H1 (cell line): ENCODE data around the gene LGALS9. TPM values are rescaled to one million over a fixed set of nuclear protein-coding genes. Genes with fewer than 3 reads are reported as not detected.

Source experiments
- CTCF ChIA-PET: fragments of 300-600 bp; sonication (Branson Sonifier 250); formaldehyde crosslinking; loops from one replicate; lab custom pipeline; 2021; ENCODE audit not compliant: partially characterized antibody; lab: Charles Lee
- POLR2A ChIA-PET: fragments of 300-600 bp; sonication (Branson Sonifier 250); formaldehyde crosslinking; loops from one replicate; lab custom pipeline; 2021; ENCODE audit warnings: inconsistent platforms; ENCODE audit not compliant: partially characterized antibody; lab: Charles Lee
- DNase-seq, 2 experiments: peaks; one replicate each; pipeline versions ENCODE4 v3.0.0 to v3.0.0-alpha.2; 2010 to 2022; ENCODE audit warnings: low spot score in 2 of 2, low read depth in 1 of 2, mixed read lengths in 1 of 2
- FAIRE-seq: peaks from 2 replicates; lab custom pipeline; 2011; peaks lifted over from hg19 to GRCh38; lab: Jason Lieb, UNC
- H2AFZ ChIP-seq: 2 replicates; pipeline ENCODE4 v1.8.1; 2012; ENCODE audit warnings: low read length, inconsistent platforms
- H2AK5ac ChIP-seq: 2 replicates; pipeline ENCODE4 v1.6.1; 2013; ENCODE audit warnings: low read depth, low read length
- H2BK120ac ChIP-seq: replicated peaks from 2 replicates; pipeline ENCODE3; 2013; ENCODE audit warnings: low read depth, low read length, inconsistent platforms
- H2BK12ac ChIP-seq: 2 replicates; pipeline ENCODE4 v1.6.1; 2013; ENCODE audit warnings: low read depth, low read length
- H2BK15ac ChIP-seq: 2 replicates; pipeline ENCODE4 v1.6.1; 2013; ENCODE audit warnings: low read length
- H2BK20ac ChIP-seq: 2 replicates; pipeline ENCODE4 v1.6.1; 2013; ENCODE audit warnings: low read length
- H2BK5ac ChIP-seq: 2 replicates; pipeline ENCODE4 v1.6.1; 2013; ENCODE audit warnings: low read depth, low read length
- H3K14ac ChIP-seq: 2 replicates; pipeline ENCODE4 v1.6.1; 2013; ENCODE audit warnings: inconsistent platforms; ENCODE audit not compliant: insufficient read length
- H3K18ac ChIP-seq: 2 replicates; pipeline ENCODE4 v1.6.1; 2013; ENCODE audit warnings: low read length; ENCODE audit errors: extremely low read depth
- H3K23ac ChIP-seq: 2 replicates; pipeline ENCODE4 v1.6.1; 2013; ENCODE audit warnings: inconsistent platforms; ENCODE audit not compliant: insufficient read length
- H3K23me2 ChIP-seq: 2 replicates; pipeline ENCODE4 v1.6.1; 2013; ENCODE audit warnings: low read depth, low read length
- H3K27ac ChIP-seq: 2 replicates; pipeline ENCODE4 v1.6.1; 2011; ENCODE audit warnings: low read depth, low read length, inconsistent platforms
- H3K27me3 ChIP-seq, 4 experiments: replicated peaks in 1 of 4; 1 replicate in 1 of 4; 2 replicates in 3 of 4; pipeline versions ENCODE4 v1.6.1 to v1.8.1; 2011 to 2013; ENCODE audit warnings: low read length in 3 of 4, mild to moderate bottlenecking in 3 of 4, inconsistent platforms in 2 of 4, mixed read lengths in 2 of 4, moderate library complexity in 1 of 4; ENCODE audit not compliant: control insufficient read depth in 3 of 4, insufficient read depth in 3 of 4; ENCODE audit errors: extremely low read depth in 1 of 4
- H3K36me3 ChIP-seq, 4 experiments: 2 replicates each; pipeline versions ENCODE4 v1.6.1 to v1.8.1; 2011 to 2013; ENCODE audit warnings: mild to moderate bottlenecking in 4 of 4, low read length in 3 of 4, moderate library complexity in 2 of 4, control low read depth in 1 of 4, inconsistent platforms in 1 of 4; ENCODE audit not compliant: insufficient read depth in 4 of 4, control insufficient read depth in 2 of 4
- H3K4ac ChIP-seq: replicated peaks from 2 replicates; pipeline ENCODE3; 2013; ENCODE audit warnings: low read length, low read depth, mixed read lengths, inconsistent platforms; ENCODE audit not compliant: insufficient read length
- H3K4me1 ChIP-seq, 4 experiments: replicated peaks in 1 of 4; 1 replicate in 1 of 4; 2 replicates in 3 of 4; pipeline versions ENCODE4 v1.6.1 to v1.8.1; 2011 to 2013; ENCODE audit warnings: low read length in 3 of 4, inconsistent platforms in 2 of 4, mixed read lengths in 1 of 4; ENCODE audit not compliant: insufficient read depth in 4 of 4, control insufficient read depth in 3 of 4
- H3K4me2 ChIP-seq, 2 experiments: 2 replicates each; pipeline versions ENCODE4 v1.6.1 to v1.8.1; 2011 to 2013; ENCODE audit warnings: low read depth in 2 of 2, low read length in 2 of 2, control low read depth in 1 of 2, inconsistent platforms in 1 of 2, mild to moderate bottlenecking in 1 of 2; ENCODE audit not compliant: insufficient read depth in 1 of 2
- H3K4me3 ChIP-seq, 4 experiments: fragments of 200-600, 300-600 bp in 1 of 4; sonication (generic), shearing (Covaris generic), sonication (Bioruptor Twin) in 1 of 4; 2 replicates each; pipeline versions ENCODE4 v1.5.1 to v1.8.1; 2011 to 2016; ENCODE audit warnings: low read length in 4 of 4, low read depth in 3 of 4, control low read depth in 2 of 4, inconsistent platforms in 2 of 4, mild to moderate bottlenecking in 2 of 4, mixed read lengths in 1 of 4, moderate library complexity in 1 of 4; ENCODE audit not compliant: insufficient read depth in 2 of 4; ENCODE audit errors: extremely low read depth in 1 of 4
- H3K56ac ChIP-seq: replicated peaks from 2 replicates; pipeline ENCODE3; 2013; ENCODE audit warnings: low read depth, mild to moderate bottlenecking, mixed read lengths, low read length, inconsistent platforms; ENCODE audit not compliant: insufficient read length
- H3K79me1 ChIP-seq: 2 replicates; pipeline ENCODE4 v1.6.1; 2013; ENCODE audit warnings: low read depth, low read length, control low read depth
- H3K79me2 ChIP-seq, 2 experiments: 2 replicates each; pipeline versions ENCODE4 v1.6.1 to v1.8.1; 2012 to 2013; ENCODE audit warnings: low read length in 2 of 2, mild to moderate bottlenecking in 2 of 2, inconsistent platforms in 1 of 2; ENCODE audit not compliant: insufficient read depth in 2 of 2, control insufficient read depth in 1 of 2
- H3K9ac ChIP-seq, 4 experiments: replicated peaks in 1 of 4; 1 replicate in 1 of 4; 2 replicates in 3 of 4; pipeline versions ENCODE4 v1.6.1 to v1.8.1; 2011 to 2013; ENCODE audit warnings: low read depth in 3 of 4, low read length in 3 of 4, control low read depth in 2 of 4, mild to moderate bottlenecking in 2 of 4, moderate library complexity in 2 of 4, inconsistent platforms in 1 of 4; ENCODE audit errors: extremely low read depth in 1 of 4
- H3K9me3 ChIP-seq, 2 experiments: 2 replicates each; pipeline versions ENCODE4 v1.6.1 to v1.8.1; 2012 to 2013; ENCODE audit warnings: mild to moderate bottlenecking in 2 of 2, moderate library complexity in 2 of 2, control low read depth in 1 of 2, inconsistent platforms in 1 of 2, low read depth in 1 of 2, low read length in 1 of 2, mixed read lengths in 1 of 2; ENCODE audit not compliant: insufficient read depth in 2 of 2
- H4K20me1 ChIP-seq, 2 experiments: replicated peaks in 1 of 2; 2 replicates each; pipeline versions ENCODE3 to v1.8.1; 2011 to 2013; ENCODE audit warnings: inconsistent platforms in 2 of 2, low read length in 2 of 2, mild to moderate bottlenecking in 1 of 2; ENCODE audit not compliant: insufficient read depth in 2 of 2, control insufficient read depth in 1 of 2
- H4K5ac ChIP-seq: 2 replicates; pipeline ENCODE4 v1.6.1; 2013; ENCODE audit warnings: low read length, low read depth, mixed read lengths, inconsistent platforms; ENCODE audit not compliant: insufficient read length
- H4K8ac ChIP-seq: 2 replicates; pipeline ENCODE4 v1.8.0; 2013; ENCODE audit warnings: mild to moderate bottlenecking, moderate library complexity, low read length, inconsistent platforms; ENCODE audit not compliant: insufficient read depth; ENCODE audit errors: extremely low read depth
- H4K91ac ChIP-seq: replicated peaks from 2 replicates; pipeline ENCODE3; 2013; ENCODE audit warnings: low read length, mixed read lengths, inconsistent platforms; ENCODE audit not compliant: insufficient read length
- CEBPB ChIP-seq: IDR thresholded peaks from 2 replicates; pipeline ENCODE4 v1.6.1; 2012; ENCODE audit warnings: low read depth, low read length
- CREB1 ChIP-seq: IDR thresholded peaks from 2 replicates; pipeline ENCODE4 v1.6.1; 2012; ENCODE audit warnings: inconsistent platforms
- HDAC6 ChIP-seq: IDR thresholded peaks from one replicate; pipeline ENCODE4 v1.7.1; 2012; ENCODE audit warnings: low read depth, mild to moderate bottlenecking, inconsistent platforms, low read length, moderate library complexity
- MAFK ChIP-seq: IDR thresholded peaks from 2 replicates; pipeline ENCODE4 v1.6.1; 2012; ENCODE audit warnings: low read depth, mild to moderate bottlenecking, improper control_type of control experiment, low read length
- POLR2AphosphoS5 ChIP-seq: IDR thresholded peaks from 2 replicates; pipeline ENCODE4 v1.6.1; 2011; ENCODE audit warnings: low read depth, low read length
- POU5F1 ChIP-seq: IDR thresholded peaks from 2 replicates; pipeline ENCODE4 v1.6.1; 2011; ENCODE audit warnings: low read depth, mild to moderate bottlenecking, low read length, moderate library complexity
- RFX5 ChIP-seq: IDR thresholded peaks from 2 replicates; pipeline ENCODE4 v1.6.1; 2011; ENCODE audit warnings: low read depth, low read length, improper control_type of control experiment, borderline replicate concordance
- WGBS, 2 experiments: shearing (Covaris generic) in 1 of 2; methylation state at CpG; one replicate each; pipeline versions ENCODE4 v1.1.6 to v1.1.7; 2013 to 2015; ENCODE audit warnings: low lambda C conversion rate in 2 of 2, mixed read lengths in 2 of 2, inconsistent platforms in 1 of 2, low coverage in 1 of 2, missing lambda C conversion rate in 1 of 2; ENCODE audit not compliant: insufficient replicate concordance in 2 of 2, insufficient coverage in 1 of 2, insufficient read length in 1 of 2; ENCODE audit errors: extremely low coverage in 1 of 2, missing lambda C conversion rate in 1 of 2; 5-methylcytosine and 5-hydroxymethylcytosine counted together
- polyA plus RNA-seq, 7 experiments: library from polyadenylated mRNA; depleted of rRNA in 3 of 7; stranded (reverse) in 5 of 7; unstranded in 2 of 7; fragments of >200 nt in 5 of 7; fragments of 200-250 nt in 2 of 7; gene quantifications; 1 replicate in 5 of 7; 2 replicates in 1 of 7; 4 replicates in 1 of 7; pipeline versions ENCODE4 v1.2.1 to v1.2.3, GENCODE V29; 2011 to 2013; ENCODE audit warnings: missing spikeins in 2 of 7, mixed read lengths in 2 of 7
- total RNA-seq: library from RNA; stranded (reverse); fragmentation: NEBNext Ultra II Directional; extraction: Animal tissue kit (Norgen Biotek cat#: 25700); gene quantifications from 2 replicates; pipeline ENCODE4 v1.2.1, GENCODE V29; 2021

The LGALS9 gene
- total and polyA plus RNA-seq, 2 of the 8 experiments (the other 6 are each of a cell fraction or from before 2014, with no cell fraction given) = 0.95 to 1.7 TPM

DNA sequence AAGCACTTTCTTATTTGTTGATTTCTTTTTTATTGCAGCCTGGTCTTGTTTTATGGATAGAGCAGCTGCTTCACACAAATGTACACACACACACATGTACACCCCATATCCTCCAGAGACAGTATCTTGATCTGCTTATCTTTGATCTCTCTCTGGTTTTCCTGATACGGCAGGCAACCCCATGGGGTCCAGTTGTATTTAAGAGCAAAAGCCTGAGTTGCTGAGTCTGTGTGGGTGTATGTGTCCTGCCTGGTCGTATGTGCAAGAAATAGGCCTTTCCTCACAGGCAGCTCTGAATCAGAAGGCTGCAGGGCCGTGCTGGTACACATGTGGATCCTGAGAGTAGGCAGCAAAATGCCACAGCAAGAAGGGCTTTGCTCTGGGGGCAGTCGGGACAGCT, 14.6 kb upstream of the LGALS9 start:
- DNase-seq (no peak), FAIRE-seq (no peak)
- Histone ChIP-seq H3K4me2 (no peak overlapping the region), H3K27ac (no peak overlapping the region), H4K20me1 (peaks cover 0 to 2% of the 10 kb centered on the region in 2 experiments), H2AFZ (no peak overlapping the region), H3K56ac (no peak overlapping the region), H2BK12ac (no peak overlapping the region), H3K79me1 (no peaks in the 10 kb centered on the region), H4K91ac (no peak overlapping the region), H2BK5ac (no peak overlapping the region), H3K4ac (no peak overlapping the region), H2AK5ac (no peak overlapping the region), H3K4me1 (no peaks in the 10 kb centered on the region), H2BK15ac (no peak overlapping the region), H4K5ac (no peak overlapping the region), H3K23me2 (no peaks in the 10 kb centered on the region), H3K18ac (no peak overlapping the region), H3K14ac (no peak overlapping the region), H3K27me3 (no peaks in the 10 kb centered on the region), H3K9me3 (no peaks in the 10 kb centered on the region), H2BK20ac (no peak overlapping the region), H3K36me3 (peaks cover 6 to 14% (median 14%) of the 10 kb centered on the region in 4 experiments; a peak in 7 of 8 replicates), H3K23ac (no peak overlapping the region), H3K9ac (no peak overlapping the region), H3K79me2 (no peaks in the 10 kb centered on the region), H4K8ac (no peak overlapping the region), H3K4me3 (no peak overlapping the region), H2BK120ac (no peak overlapping the region)
- WGBS, 2 experiments = 89% methylated on average over 4 of the region's 4 CpGs; no CpG with 5 or more reads in 1 of the 2 experiments
- ChIA-PET CTCF (interaction anchor here (0.7 to 4.0 kb wide), 3 partner anchors 13 to 236 kb away, joined by 3 to 19 read pairs (median 16); no protein-coding TSS in a partner anchor), POLR2A (no interaction called here)
- TF ChIP-seq POLR2AphosphoS5 (no peak), CEBPB (no peak), RFX5 (no peak), POU5F1 (no peak), MAFK (no peak), CREB1 (no peak), HDAC6 (no peak)
